ENCODE data around the gene A2ML1. TPM values are rescaled to one million over a fixed set of nuclear protein-coding genes. Genes with fewer than 3 reads are reported as not detected.
"Not testable (repeated sequence)": the region's sequence is repeated elsewhere in the genome, so short reads cannot be mapped to it uniquely, and the experiment has no call there.

A2ML1 gene
- polyA plus RNA-seq, 1 donor, result 0.13 TPM

- H3K27ac ChIP-seq (ENCODE audit: low read length), result no peak overlapping the region
- no CpG with 5 or more reads among the region's 5 CpGs for WGBS (ENCODE audit: insufficient coverage, low lambda C conversion rate)
- peaks cover 2% of the 10 kb centered on the region for H3K27me3 ChIP-seq (ENCODE audit: control insufficient read depth, insufficient read depth, low read length)
- H3K9me3 ChIP-seq (ENCODE audit: control insufficient read depth, low read depth, low read length), result no peaks in the 10 kb centered on the region
- no peaks in the 10 kb centered on the region for H3K36me3 ChIP-seq (ENCODE audit: control insufficient read depth, insufficient read depth, low read length)
- no peak for DNase-seq
- H3K4me3 ChIP-seq (ENCODE audit: low read length), result no peak overlapping the region
- H3K4me1 ChIP-seq (ENCODE audit: control insufficient read depth, insufficient read depth, low read length), result no peaks in the 10 kb centered on the region
Measured at GRCh38 chr12:8849876-8850275, 27.5 kb downstream of the A2ML1 start.

- Histone ChIP-seq H3K4me3 (ENCODE audit: low read length) (no peak overlapping the region), H3K36me3 (ENCODE audit: control insufficient read depth, insufficient read depth, low read length) (no peaks in the 10 kb centered on the region), H3K4me1 (ENCODE audit: control insufficient read depth, insufficient read depth, low read length) (no peaks in the 10 kb centered on the region), H3K9me3 (ENCODE audit: control insufficient read depth, low read depth, low read length) (no peaks in the 10 kb centered on the region), H3K27ac (ENCODE audit: low read length) (no peak overlapping the region), H3K27me3 (ENCODE audit: control insufficient read depth, insufficient read depth, low read length) (peaks cover 2% of the 10 kb centered on the region)
- no peak for DNase-seq
- WGBS (ENCODE audit: insufficient coverage, low lambda C conversion rate), result no CpG with 5 or more reads among the region's 7 CpGs
Measured at GRCh38 chr12:8852119-8852518, 29.7 kb downstream of the A2ML1 start.

- H3K9me3 ChIP-seq (ENCODE audit: control insufficient read depth, low read depth, low read length), result no peaks in the 10 kb centered on the region
- no CpG with 5 or more reads among the region's 2 CpGs for WGBS (ENCODE audit: insufficient coverage, low lambda C conversion rate)
- no peaks in the 10 kb centered on the region for H3K27me3 ChIP-seq (ENCODE audit: control insufficient read depth, insufficient read depth, low read length)
- H3K27ac ChIP-seq (ENCODE audit: low read length), result no peak overlapping the region
- no peak overlapping the region for H3K4me3 ChIP-seq (ENCODE audit: low read length)
- no peaks in the 10 kb centered on the region for H3K4me1 ChIP-seq (ENCODE audit: control insufficient read depth, insufficient read depth, low read length)
- no peak for DNase-seq
- no peaks in the 10 kb centered on the region for H3K36me3 ChIP-seq (ENCODE audit: control insufficient read depth, insufficient read depth, low read length)
Measured at GRCh38 chr12:8855891-8856290, 33.5 kb downstream of the A2ML1 start.

- H3K36me3 ChIP-seq (ENCODE audit: control insufficient read depth, insufficient read depth, low read length); H3K4me3 ChIP-seq (ENCODE audit: low read length); DNase-seq; H3K4me1 ChIP-seq (ENCODE audit: control insufficient read depth, insufficient read depth, low read length); H3K27ac ChIP-seq (ENCODE audit: low read length); H3K9me3 ChIP-seq (ENCODE audit: control insufficient read depth, low read depth, low read length); H3K27me3 ChIP-seq (ENCODE audit: control insufficient read depth, insufficient read depth, low read length): not testable (repeated sequence)
- no CpG with 5 or more reads among the region's 4 CpGs for WGBS (ENCODE audit: insufficient coverage, low lambda C conversion rate)
Measured at GRCh38 chr12:8859448-8859847, 37.0 kb downstream of the A2ML1 start.

- Histone ChIP-seq H3K9me3 (ENCODE audit: control insufficient read depth, low read depth, low read length) (no peaks in the 10 kb centered on the region), H3K27ac (ENCODE audit: low read length) (no peak overlapping the region), H3K4me1 (ENCODE audit: control insufficient read depth, insufficient read depth, low read length) (no peaks in the 10 kb centered on the region), H3K27me3 (ENCODE audit: control insufficient read depth, insufficient read depth, low read length) (no peaks in the 10 kb centered on the region), H3K36me3 (ENCODE audit: control insufficient read depth, insufficient read depth, low read length) (no peaks in the 10 kb centered on the region), H3K4me3 (ENCODE audit: low read length) (no peak overlapping the region)
- peak; percentile 14 to 15 for DNase-seq
- WGBS (ENCODE audit: insufficient coverage, low lambda C conversion rate), result no CpG with 5 or more reads among the region's 10 CpGs
Measured at GRCh38 chr12:8860165-8860961, 37.9 kb downstream of the A2ML1 start.

GRCh38 chr12:8866429-8866828 lies 44.0 kb downstream of the A2ML1 start:
- no peak overlapping the region for H3K4me3 ChIP-seq (ENCODE audit: low read length)
- no peaks in the 10 kb centered on the region for H3K27me3 ChIP-seq (ENCODE audit: control insufficient read depth, insufficient read depth, low read length)
- DNase-seq, result no peak
- H3K4me1 ChIP-seq (ENCODE audit: control insufficient read depth, insufficient read depth, low read length), result no peaks in the 10 kb centered on the region
- no peaks in the 10 kb centered on the region for H3K9me3 ChIP-seq (ENCODE audit: control insufficient read depth, low read depth, low read length)
- no peaks in the 10 kb centered on the region for H3K36me3 ChIP-seq (ENCODE audit: control insufficient read depth, insufficient read depth, low read length)
- no peak overlapping the region for H3K27ac ChIP-seq (ENCODE audit: low read length)
- 60% methylated on average over 1 of the region's 2 CpGs for WGBS (ENCODE audit: insufficient coverage, low lambda C conversion rate)

GRCh38 chr12:8867009-8867408 lies 44.6 kb downstream of the A2ML1 start:
- H3K27me3 ChIP-seq (ENCODE audit: control insufficient read depth, insufficient read depth, low read length), result no peaks in the 10 kb centered on the region
- no peaks in the 10 kb centered on the region for H3K4me1 ChIP-seq (ENCODE audit: control insufficient read depth, insufficient read depth, low read length)
- H3K9me3 ChIP-seq (ENCODE audit: control insufficient read depth, low read depth, low read length), result no peaks in the 10 kb centered on the region
- DNase-seq, result no peak
- no peak overlapping the region for H3K4me3 ChIP-seq (ENCODE audit: low read length)
- no peak overlapping the region for H3K27ac ChIP-seq (ENCODE audit: low read length)
- no peaks in the 10 kb centered on the region for H3K36me3 ChIP-seq (ENCODE audit: control insufficient read depth, insufficient read depth, low read length)

- Histone ChIP-seq H3K4me3 (ENCODE audit: low read length) (no peak overlapping the region), H3K27ac (ENCODE audit: low read length) (no peak overlapping the region), H3K27me3 (ENCODE audit: control insufficient read depth, insufficient read depth, low read length) (no peaks in the 10 kb centered on the region), H3K4me1 (ENCODE audit: control insufficient read depth, insufficient read depth, low read length) (no peaks in the 10 kb centered on the region), H3K9me3 (ENCODE audit: control insufficient read depth, low read depth, low read length) (no peaks in the 10 kb centered on the region), H3K36me3 (ENCODE audit: control insufficient read depth, insufficient read depth, low read length) (no peaks in the 10 kb centered on the region)
- DNase-seq, result no peak
- WGBS (ENCODE audit: insufficient coverage, low lambda C conversion rate), result no CpG with 5 or more reads among the region's 6 CpGs
Measured at GRCh38 chr12:8867786-8868185, 45.4 kb downstream of the A2ML1 start.

- Histone ChIP-seq H3K27ac (ENCODE audit: low read length) (no peak overlapping the region), H3K27me3 (ENCODE audit: control insufficient read depth, insufficient read depth, low read length) (no peaks in the 10 kb centered on the region), H3K9me3 (ENCODE audit: control insufficient read depth, low read depth, low read length) (no peaks in the 10 kb centered on the region), H3K4me1 (ENCODE audit: control insufficient read depth, insufficient read depth, low read length) (no peaks in the 10 kb centered on the region), H3K4me3 (ENCODE audit: low read length) (no peak overlapping the region), H3K36me3 (ENCODE audit: control insufficient read depth, insufficient read depth, low read length) (no peaks in the 10 kb centered on the region)
- no CpG with 5 or more reads among the region's 1 CpG for WGBS (ENCODE audit: insufficient coverage, low lambda C conversion rate)
- DNase-seq, result no peak
Measured at GRCh38 chr12:8870586-8870985, 48.2 kb downstream of the A2ML1 start.

- H3K4me3 ChIP-seq (ENCODE audit: low read length), result no peak overlapping the region
Measured at GRCh38 chr12:8871068-8871467, 48.6 kb downstream of the A2ML1 start.

GRCh38 chr12:8876887-8877286 lies 54.5 kb downstream of the A2ML1 start:
- Histone ChIP-seq H3K4me1 (ENCODE audit: control insufficient read depth, insufficient read depth, low read length) (no peaks in the 10 kb centered on the region), H3K27me3 (ENCODE audit: control insufficient read depth, insufficient read depth, low read length) (no peaks in the 10 kb centered on the region), H3K4me3 (ENCODE audit: low read length) (no peak overlapping the region), H3K27ac (ENCODE audit: low read length) (no peak overlapping the region), H3K36me3 (ENCODE audit: control insufficient read depth, insufficient read depth, low read length) (no peaks in the 10 kb centered on the region), H3K9me3 (ENCODE audit: control insufficient read depth, low read depth, low read length) (no peaks in the 10 kb centered on the region)
- 61% methylated on average over 3 of the region's 4 CpGs for WGBS (ENCODE audit: insufficient coverage, low lambda C conversion rate)
- DNase-seq, result no peak

More at GRCh38 chr12:8871068-8871467, 48.6 kb downstream of the A2ML1 start:
- Histone ChIP-seq H3K27ac (ENCODE audit: low read length) (no peak overlapping the region), H3K9me3 (ENCODE audit: control insufficient read depth, low read depth, low read length) (no peaks in the 10 kb centered on the region), H3K4me1 (ENCODE audit: control insufficient read depth, insufficient read depth, low read length) (no peaks in the 10 kb centered on the region), H3K27me3 (ENCODE audit: control insufficient read depth, insufficient read depth, low read length) (no peaks in the 10 kb centered on the region), H3K36me3 (ENCODE audit: control insufficient read depth, insufficient read depth, low read length) (no peaks in the 10 kb centered on the region)
- DNase-seq, result no peak
